GM18873 (cell line): ENCODE data around the gene PDE6G.
A peak's percentile ranks its signal among the peaks of the same experiment; 100 is the strongest.

Experiments
- ATAC-seq: cut with Tn5 transposase; IDR thresholded peaks from one replicate; pipeline ENCODE4 v1.9.1; 2021; ENCODE audit warnings: mild to moderate bottlenecking, moderate library complexity, moderate number of reproducible peaks; ENCODE audit not compliant: unreplicated experiment, low FRiP score

The PDE6G gene

GRCh38 chr17:81656118-81656743 is at the start of gene PDE6G:
Gene PDE6G (minus strand): TSS chr17:81656542. CDS start chr17:81653305, 3,237 bp downstream.
- no peak for ATAC-seq

- ATAC-seq, result no peak
Observed at GRCh38 chr17:81705518-81706231, 49.3 kb upstream of the PDE6G start.

- no peak for ATAC-seq
Observed at GRCh38 chr17:81703747-81704654, 47.7 kb upstream of the PDE6G start.

- ATAC-seq, result peak; percentile 75
Observed at GRCh38 chr17:81702934-81703746, 46.8 kb upstream of the PDE6G start, which contains the start of gene MRPL12. Gene MRPL12 (plus strand): TSS chr17:81703367. CDS start chr17:81703502, 135 bp downstream.

GRCh38 chr17:81701288-81702071 is 45.1 kb upstream of the PDE6G start:
- no peak for ATAC-seq

- ATAC-seq, result no peak
Observed at GRCh38 chr17:81700353-81701287, 44.3 kb upstream of the PDE6G start.

- ATAC-seq, result no peak
Observed at GRCh38 chr17:81697261-81698044, 41.1 kb upstream of the PDE6G start.

- no peak for ATAC-seq
Observed at GRCh38 chr17:81696218-81696941, 40.0 kb upstream of the PDE6G start.

GRCh38 chr17:81695801-81696200 is 39.5 kb upstream of the PDE6G start:
- ATAC-seq, result no peak

- no peak for ATAC-seq
Observed at GRCh38 chr17:81695211-81695610, 38.9 kb upstream of the PDE6G start.

GRCh38 chr17:81694810-81695209 is 38.5 kb upstream of the PDE6G start:
- no peak for ATAC-seq

- no peak for ATAC-seq
Observed at GRCh38 chr17:81693509-81694210, 37.3 kb upstream of the PDE6G start.

GRCh38 chr17:81691608-81692007 is 35.3 kb upstream of the PDE6G start:
- ATAC-seq, result no peak

GRCh38 chr17:81691196-81691595 is 34.9 kb upstream of the PDE6G start:
- ATAC-seq, result no peak

- ATAC-seq, result no peak
Observed at GRCh38 chr17:81690549-81690948, 34.2 kb upstream of the PDE6G start.

GRCh38 chr17:81690066-81690465 is 33.7 kb upstream of the PDE6G start:
- no peak for ATAC-seq
